ENCODE data around the gene CUEDC1. TPM values are rescaled to one million over a fixed set of nuclear protein-coding genes. Genes with fewer than 3 reads are reported as not detected.

The CUEDC1 gene
- total and polyA plus RNA-seq, 9 of the 15 experiments (the other 6 are each of a cell fraction or from before 2014, with no cell fraction given): 0.20 to 4.1 (median 1.6) TPM; not detected in 1

GRCh38 chr17:57968456-57968855, 13.2 kb upstream of the CUEDC1 start (continued):
- TF ChIP-seq E2F1 (CRISPR knock-in tag; IDR thresholded peaks at IDR 0.05) (no peak), KAT2B (IDR thresholded peaks at IDR 0.05; ENCODE audit: low read depth, low read length) (no peak)

GRCh38 chr17:57966875-57967274, 11.7 kb upstream of the CUEDC1 start:
- Histone ChIP-seq H2AFZ (ENCODE audit: low read depth, low read length) (no peak overlapping the region), H3K9me1 (ENCODE audit: control insufficient read depth, insufficient read depth, low read length) (no peaks in the 10 kb centered on the region), H3K4me1 (replicated peaks in 1 of 2; ENCODE audit: control insufficient read depth in 2 of 2, insufficient read depth in 2 of 2, low read length in 2 of 2) (no peaks in the 10 kb centered on the region), H3K27ac (ENCODE audit: extremely low read depth, low read depth, low read length) (no peak overlapping the region), H3K79me2 (ENCODE audit: control insufficient read depth, insufficient read depth, low read length) (no peaks in the 10 kb centered on the region), H3K4me2 (ENCODE audit: insufficient read depth, low read length) (no peak overlapping the region), H3K36me3 (ENCODE audit: control insufficient read depth, insufficient read depth, low read length) (no peaks in the 10 kb centered on the region), H4K20me1 (replicated peaks; ENCODE audit: control insufficient read depth, insufficient read depth, low read length) (no peaks in the 10 kb centered on the region), H3K9me3 (replicated peaks; ENCODE audit: control insufficient read depth, insufficient read depth, low read depth, low read length) (no peaks in the 10 kb centered on the region), H3K4me3 (no peak overlapping the region), H3K27me3 (ENCODE audit: control insufficient read depth in 2 of 2, insufficient read depth in 2 of 2, low read length in 2 of 2) (peaks cover 26 to 45% of the 10 kb centered on the region in 2 experiments), H3K9ac (ENCODE audit: insufficient read depth in 1 of 2, low read depth in 2 of 2, low read length in 2 of 2) (no peak overlapping the region)
- ChIA-PET POLR2A (interaction anchor here (0.6 to 1.9 kb wide), 6 partner anchors 9 to 107 kb away, joined by 3 to 8 read pairs (median 5); no protein-coding TSS in a partner anchor), CTCF (ENCODE audit: low intra/inter-chr PET ratio) (no interaction called here)
- DNase-seq (ENCODE audit: extremely low read depth in 1 of 4, low spot score in 3 of 4) (no peak), FAIRE-seq (no peak), ATAC-seq (no peak)
- 13% methylated on average over 5 of the region's 5 CpGs for WGBS (ENCODE audit: insufficient coverage, low coverage, missing lambda C conversion rate)
- intact Hi-C loops (cut with micrococcal nuclease): no loop called here
- BruUV-seq (replicated peaks): no TSS peak
- in situ Hi-C loops (cut with MboI): no loop called here
- TF ChIP-seq ZNF41 (CRISPR knock-in tag; conservative IDR thresholded peaks at IDR 0.05): no peak
- TF ChIP-seq HDAC1 (IDR thresholded peaks at IDR 0.05): no peak
- no peak for TF ChIP-seq HMGXB4 (CRISPR knock-in tag; IDR thresholded peaks at IDR 0.05)
- TF ChIP-seq GMEB1 (CRISPR knock-in tag; IDR thresholded peaks at IDR 0.05): no peak
- no peak for TF ChIP-seq CTCFL (IDR thresholded peaks at IDR 0.05; ENCODE audit: borderline replicate concordance, insufficient read depth, low read depth, low read length, poor library complexity, severe bottlenecking)
- TF ChIP-seq GATA2 (CRISPR knock-in tag; IDR thresholded peaks at IDR 0.05): no peak
- no peak for TF ChIP-seq PHB (CRISPR knock-in tag; IDR thresholded peaks at IDR 0.05)
- no peak for TF ChIP-seq ZNF121 (CRISPR knock-in tag; conservative IDR thresholded peaks at IDR 0.05)
- no peak for TF ChIP-seq HSF4 (CRISPR knock-in tag; IDR thresholded peaks at IDR 0.05; ENCODE audit: borderline replicate concordance)
- no peak for TF ChIP-seq KDM2B (CRISPR knock-in tag; IDR thresholded peaks at IDR 0.05)
